Brain pericyte (primary cell): ENCODE data around the gene MPZL3.
"Not testable (repeated sequence)": the region's sequence is repeated elsewhere in the genome, so short reads cannot be mapped to it uniquely, and the experiment has no call there.

Experiments used
- DNase-seq: peaks from one replicate; pipeline ENCODE4 v3.0.0-alpha.2; 2012; ENCODE audit warnings: low read depth, low spot score

MPZL3 gene

DNA sequence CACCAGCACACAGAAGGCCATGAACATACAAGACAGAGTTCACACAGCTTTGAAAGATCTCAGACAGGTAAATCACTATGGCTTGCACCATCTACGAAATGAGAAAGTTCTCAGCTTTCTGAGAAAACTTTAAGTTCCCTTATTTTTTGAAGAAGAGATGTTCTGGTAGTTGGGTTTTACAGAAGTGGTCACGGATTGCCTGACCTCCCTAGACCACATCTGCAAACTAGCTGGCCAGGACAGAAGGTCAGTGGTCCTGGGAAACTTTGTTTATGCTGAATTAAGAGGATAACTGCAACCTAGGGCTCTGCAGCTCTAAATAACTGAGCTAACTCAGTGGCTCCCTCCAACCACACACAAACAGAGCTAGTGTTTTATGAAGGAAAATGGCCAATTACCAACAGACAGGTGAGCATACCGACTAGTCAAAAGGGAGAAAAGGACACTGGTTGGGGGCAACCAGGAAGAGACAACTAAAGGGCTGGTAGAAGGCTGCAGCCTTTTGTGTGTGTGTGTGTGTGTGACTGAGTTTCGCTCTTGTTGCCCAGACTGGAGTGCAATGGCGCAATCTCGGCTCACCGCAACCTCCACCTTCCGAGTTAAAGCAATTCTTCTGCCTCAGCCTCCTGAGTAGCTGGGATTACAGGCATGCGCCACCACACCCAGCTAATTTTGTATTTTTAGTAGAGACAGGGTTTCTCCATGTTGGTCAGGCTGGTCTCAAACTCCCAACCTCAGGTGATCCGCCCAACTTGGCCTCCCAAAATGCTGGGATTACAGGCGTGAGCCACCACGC lies 67.2 kb downstream of the MPZL3 start:
- DNase-seq: no peak

GRCh38 chr11:118183691-118184090 lies 68.5 kb downstream of the MPZL3 start:
- DNase-seq: not testable (repeated sequence)

GRCh38 chr11:118180300-118180703 lies 71.9 kb downstream of the MPZL3 start:
- no peak for DNase-seq

DNA sequence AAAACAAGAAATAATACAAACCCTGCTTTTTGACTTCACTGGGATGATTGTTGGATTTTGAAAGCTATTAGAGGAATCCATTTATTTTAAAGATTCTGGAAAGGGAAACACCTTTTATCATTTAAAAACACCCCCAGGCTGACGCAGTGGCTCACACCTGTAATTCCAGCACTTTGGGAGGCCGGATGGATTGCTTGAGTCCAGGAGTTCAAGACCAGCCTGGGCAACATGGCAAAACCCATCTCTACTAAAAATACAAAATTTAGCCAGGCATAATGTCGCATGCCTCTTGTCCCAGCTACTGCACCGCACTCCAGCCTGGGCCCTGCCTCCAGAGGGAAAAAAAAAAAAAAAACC lies 75.4 kb downstream of the MPZL3 start:
- DNase-seq: no peak
